A673 (cell line): Measurements from ENCODE around the gene GORASP1. TPM values are rescaled to one million over a fixed set of nuclear protein-coding genes. Genes with fewer than 3 reads are reported as not detected.

Experiments used
- BruUV-seq: library from RNA; stranded (reverse); fragments of 400-500 nt; replicated peaks from 2 replicates; lab custom pipeline; 2021; lab: Mats Ljungman, UMichigan
- CTCF ChIA-PET: fragments of 300-600 bp; sonication (Branson Sonifier 250); formaldehyde crosslinking; loops from one replicate; lab custom pipeline; 2022; ENCODE audit warnings: antibody characterized with exemption; lab: Charles Lee
- POLR2A ChIA-PET: fragments of 300-600 bp; sonication (Branson Sonifier 250); formaldehyde crosslinking; loops from one replicate; lab custom pipeline; 2022; ENCODE audit warnings: antibody characterized with exemption; ENCODE audit not compliant: low non-redundant PET; lab: Charles Lee
- DNase-seq: peaks from one replicate; pipeline ENCODE4 v3.0.0-alpha.2; 2015; ENCODE audit warnings: low spot score
- H3K27ac ChIP-seq: fragments of 200-600 bp; sonication (generic); 2 replicates; pipeline ENCODE4 v1.5.1; 2016; ENCODE audit warnings: mixed run types, low read depth, mild to moderate bottlenecking, mixed read lengths, antibody characterized with exemption, low read length; ENCODE audit not compliant: poor library complexity, severe bottlenecking
- H3K27me3 ChIP-seq: fragments of 200-600 bp; sonication (generic); replicated peaks from 2 replicates; pipeline ENCODE4 v1.6.1; 2017; ENCODE audit warnings: mixed run types, low read depth, mild to moderate bottlenecking, mixed read lengths, antibody characterized with exemption, low read length; ENCODE audit not compliant: insufficient read depth, poor library complexity
- H3K36me3 ChIP-seq: fragments of 200-600 bp; sonication (generic); 2 replicates; pipeline ENCODE4 v1.6.1; 2016; ENCODE audit warnings: mixed run types, mild to moderate bottlenecking, mixed read lengths, antibody characterized with exemption, low read length; ENCODE audit not compliant: insufficient read depth, poor library complexity, severe bottlenecking
- H3K4me1 ChIP-seq: fragments of 200-600 bp; sonication (generic); 2 replicates; pipeline ENCODE4 v1.6.1; 2017; ENCODE audit warnings: mixed run types, mild to moderate bottlenecking, mixed read lengths, antibody characterized with exemption, low read length; ENCODE audit not compliant: insufficient read depth, poor library complexity, severe bottlenecking
- H3K4me3 ChIP-seq: fragments of 200-600 bp; sonication (generic); 2 replicates; pipeline ENCODE4 v1.5.1; 2016; ENCODE audit warnings: low read depth, mixed run types, mild to moderate bottlenecking, mixed read lengths, low read length; ENCODE audit not compliant: poor library complexity, severe bottlenecking
- H3K9me3 ChIP-seq: fragments of 200-600 bp; sonication (generic); 2 replicates; pipeline ENCODE4 v1.6.1; 2016; ENCODE audit warnings: mixed run types, low read depth, mild to moderate bottlenecking, mixed read lengths, antibody characterized with exemption, low read length; ENCODE audit not compliant: poor library complexity, severe bottlenecking
- EZH2 ChIP-seq: fragments of 200-600 bp; sonication (generic); IDR thresholded peaks from 2 replicates; pipeline ENCODE4 v1.6.1; 2017; ENCODE audit warnings: borderline replicate concordance, low read depth, mild to moderate bottlenecking, mixed read lengths, antibody characterized with exemption, low read length; ENCODE audit not compliant: poor library complexity, severe bottlenecking
- intact Hi-C: fragments of 100-400 bp; cut with micrococcal nuclease; formaldehyde crosslinking; loops from one replicate; pipeline ENCODE4 v1.10.0; 2022; ENCODE audit not compliant: unreplicated experiment
- total RNA-seq: library from RNA; stranded (reverse); gene quantifications from 2 replicates; pipeline ENCODE4 v1.2.3, GENCODE V29; 2021
- TF ChIP-seq, protein P1 (sequence below): fragments of 300-800, 200-600 bp; sonication (generic); conservative IDR thresholded peaks from 2 replicates; pipeline ENCODE4 v1.5.1; 2017; ENCODE audit warnings: low read depth, mild to moderate bottlenecking, antibody characterized with exemption, low read length, moderate library complexity, mixed read lengths

GORASP1 gene
- total RNA-seq, 1 experiment from 2014 or later, result 24.3 TPM

DNA sequence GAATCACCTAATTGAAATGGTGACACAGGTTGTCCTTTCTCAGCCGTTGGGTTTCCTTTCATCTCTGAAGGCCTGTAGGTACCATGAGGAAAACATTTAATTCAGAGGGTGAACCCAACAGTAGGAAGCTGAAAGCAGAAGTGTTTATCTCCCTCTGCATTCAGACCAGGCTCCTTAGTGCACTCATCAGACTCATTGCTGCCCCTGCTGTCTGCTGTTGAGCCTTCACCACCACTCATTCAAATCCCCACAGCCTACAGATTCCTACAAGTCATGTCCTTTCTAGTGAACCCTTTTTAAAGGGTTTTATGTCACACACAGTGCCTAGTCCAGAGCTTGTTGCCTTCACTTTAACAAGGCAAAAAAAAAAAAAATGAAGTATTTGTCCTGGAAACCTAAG lies 42.2 kb downstream of the GORASP1 start:
- H3K9me3 ChIP-seq, result no peaks in the 10 kb centered on the region
- POLR2A ChIA-PET, result no interaction called here
- intact Hi-C loops, result no loop called here
- TF ChIP-seq, protein P1, sequence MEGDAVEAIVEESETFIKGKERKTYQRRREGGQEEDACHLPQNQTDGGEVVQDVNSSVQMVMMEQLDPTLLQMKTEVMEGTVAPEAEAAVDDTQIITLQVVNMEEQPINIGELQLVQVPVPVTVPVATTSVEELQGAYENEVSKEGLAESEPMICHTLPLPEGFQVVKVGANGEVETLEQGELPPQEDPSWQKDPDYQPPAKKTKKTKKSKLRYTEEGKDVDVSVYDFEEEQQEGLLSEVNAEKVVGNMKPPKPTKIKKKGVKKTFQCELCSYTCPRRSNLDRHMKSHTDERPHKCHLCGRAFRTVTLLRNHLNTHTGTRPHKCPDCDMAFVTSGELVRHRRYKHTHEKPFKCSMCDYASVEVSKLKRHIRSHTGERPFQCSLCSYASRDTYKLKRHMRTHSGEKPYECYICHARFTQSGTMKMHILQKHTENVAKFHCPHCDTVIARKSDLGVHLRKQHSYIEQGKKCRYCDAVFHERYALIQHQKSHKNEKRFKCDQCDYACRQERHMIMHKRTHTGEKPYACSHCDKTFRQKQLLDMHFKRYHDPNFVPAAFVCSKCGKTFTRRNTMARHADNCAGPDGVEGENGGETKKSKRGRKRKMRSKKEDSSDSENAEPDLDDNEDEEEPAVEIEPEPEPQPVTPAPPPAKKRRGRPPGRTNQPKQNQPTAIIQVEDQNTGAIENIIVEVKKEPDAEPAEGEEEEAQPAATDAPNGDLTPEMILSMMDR, result 0 out of 2 replicates have a peak, but pooled peaks have one; percentile 23
- TF ChIP-seq EZH2, result no peak
- peak; percentile 2 for DNase-seq
- no peaks in the 10 kb centered on the region for H3K36me3 ChIP-seq
- H3K27ac ChIP-seq, result no peak overlapping the region
- H3K4me1 ChIP-seq, result no peaks in the 10 kb centered on the region
- CTCF ChIA-PET, result no interaction called here
- H3K4me3 ChIP-seq, result no peak overlapping the region
- no peaks in the 10 kb centered on the region for H3K27me3 ChIP-seq
- no TSS peak for BruUV-seq

DNA sequence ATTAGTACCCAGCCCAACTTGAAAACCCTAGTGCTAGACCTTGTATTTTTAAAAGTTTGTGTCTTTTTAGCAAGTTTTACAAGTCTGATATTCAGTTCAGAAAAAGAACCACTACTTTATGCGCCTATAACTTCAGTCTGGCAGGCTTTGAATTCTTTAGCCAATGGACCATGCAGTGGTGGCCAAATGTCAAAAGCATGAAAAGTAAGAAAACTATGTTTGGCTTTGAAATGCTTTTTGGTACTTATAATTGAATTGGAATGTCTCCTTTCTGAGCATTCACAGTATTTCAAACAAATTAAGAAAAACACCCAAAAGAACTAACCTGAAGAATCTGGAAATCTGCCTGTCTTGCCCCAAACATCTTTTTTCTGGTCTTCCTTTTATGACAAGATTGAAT lies 42.8 kb downstream of the GORASP1 start:
- CTCF ChIA-PET, result no interaction called here
- POLR2A ChIA-PET, result no interaction called here
- Histone ChIP-seq H3K4me1 (no peaks in the 10 kb centered on the region), H3K27ac (no peak overlapping the region), H3K9me3 (no peaks in the 10 kb centered on the region), H3K4me3 (no peak overlapping the region), H3K36me3 (no peaks in the 10 kb centered on the region), H3K27me3 (no peaks in the 10 kb centered on the region)
- no TSS peak for BruUV-seq
- intact Hi-C loops, result no loop called here
- DNase-seq, result no peak
- no peak for TF ChIP-seq EZH2
- TF ChIP-seq, protein P1, result no peak

DNA sequence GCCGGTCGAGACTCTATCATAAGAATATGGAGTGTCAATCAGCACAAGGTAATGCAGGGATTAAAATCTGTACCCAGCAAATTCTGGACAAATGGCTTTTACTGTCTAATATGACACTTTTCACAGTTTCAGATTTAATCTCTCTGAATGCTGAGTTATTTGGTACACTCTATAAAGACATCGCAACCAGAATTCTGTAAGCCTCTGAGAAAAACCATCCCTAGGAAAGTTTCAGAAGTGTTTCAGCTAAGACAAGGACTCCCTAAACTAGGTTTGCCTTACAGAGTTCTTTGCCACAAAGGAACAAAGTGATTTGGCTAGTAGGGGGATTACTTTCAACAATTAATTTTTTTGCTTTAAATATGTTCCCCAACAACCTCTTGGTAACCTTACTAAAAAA lies 44.3 kb downstream of the GORASP1 start:
- H3K36me3 ChIP-seq, result no peaks in the 10 kb centered on the region
- no peaks in the 10 kb centered on the region for H3K27me3 ChIP-seq
- H3K4me3 ChIP-seq, result no peak overlapping the region
- H3K9me3 ChIP-seq, result no peaks in the 10 kb centered on the region
- no peak for DNase-seq
- ChIA-PET CTCF (no interaction called here), POLR2A (no interaction called here)
- H3K27ac ChIP-seq, result no peak overlapping the region
- BruUV-seq, result no TSS peak
- TF ChIP-seq EZH2, result no peak
- TF ChIP-seq, protein P1, result no peak
- no peaks in the 10 kb centered on the region for H3K4me1 ChIP-seq
- intact Hi-C loops, result no loop called here
